Peyer's patch (tissue), 4 donors: ENCODE results near the gene ITGB2. TPM values are rescaled to one million over a fixed set of nuclear protein-coding genes. Genes with fewer than 3 reads are reported as not detected.

Source experiments
- DNase-seq, 3 donors: peaks; one replicate each; pipeline ENCODE4 v3.0.0-alpha.2; 2017 to 2019
- H3K27ac ChIP-seq, 4 donors: fragments of 200-600 bp; sonication (generic); one replicate each; pipeline ENCODE4 v1.5.1; 2016 to 2019
- H3K27me3 ChIP-seq, 2 donors: fragments of 200-600 bp; sonication (generic); one replicate each; pipeline ENCODE4 v1.5.1; 2019
- H3K36me3 ChIP-seq, 3 donors: fragments of 200-600 bp; sonication (generic); one replicate each; pipeline ENCODE4 v1.5.1; 2016 to 2019
- H3K4me1 ChIP-seq, 4 donors: fragments of 200-600 bp; sonication (generic); one replicate each; pipeline ENCODE4 v1.5.1; 2016 to 2019
- H3K4me3 ChIP-seq, 4 donors: fragments of 200-600 bp; sonication (generic); 1 replicate in 3 of 4; 2 replicates in 1 of 4; pipeline ENCODE4 v1.5.1; 2016 to 2019; ENCODE audit warnings: mild to moderate bottlenecking in 1 of 4
- H3K9me3 ChIP-seq, 4 donors: fragments of 200-600 bp; sonication (generic); one replicate each; pipeline ENCODE4 v1.5.1; 2016 to 2019; ENCODE audit warnings: mild to moderate bottlenecking in 1 of 4
- CTCF ChIP-seq, 6 experiments: fragments of 450-650 bp in 4 of 6; fragments of 200-600 bp in 2 of 6; sonication (generic) in 1 of 6; IDR thresholded peaks; one replicate each; pipeline ENCODE4 v1.5.1; 2017 to 2019; ENCODE audit warnings: antibody characterized with exemption in 6 of 6, mild to moderate bottlenecking in 3 of 6, moderate library complexity in 1 of 6
- POLR2A ChIP-seq, 2 donors: fragments of 450-650 bp; IDR thresholded peaks; one replicate each; pipeline ENCODE4 v1.5.1; 2017; ENCODE audit warnings: antibody characterized with exemption in 2 of 2, mild to moderate bottlenecking in 2 of 2, moderate library complexity in 2 of 2
- total RNA-seq, 4 donors: library from RNA; depleted of rRNA; stranded (reverse); fragments of >200 nt; gene quantifications; one replicate each; pipeline ENCODE4 v1.1.0, GENCODE V29; 2016

Gene ITGB2
- total RNA-seq, 4 donors from 2014 or later: 9.3 to 58.6 (median 16.4) TPM

GRCh38 chr21:44890338-44890931 lies 30.3 kb downstream of the ITGB2 start:
- no peaks in the 10 kb centered on the region for H3K36me3 ChIP-seq
- TF ChIP-seq POLR2A (IDR thresholded peaks at IDR 0.05) (no peak), CTCF (IDR thresholded peaks at IDR 0.05) (no peak)
- DNase-seq: no peak
- H3K27me3 ChIP-seq: no peaks in the 10 kb centered on the region
- H3K27ac ChIP-seq: no peak overlapping the region
- H3K4me3 ChIP-seq: no peak overlapping the region
- no peaks in the 10 kb centered on the region for H3K4me1 ChIP-seq
- H3K9me3 ChIP-seq: no peaks in the 10 kb centered on the region

GRCh38 chr21:44889625-44890337 lies 30.9 kb downstream of the ITGB2 start:
- Histone ChIP-seq H3K4me1 (no peaks in the 10 kb centered on the region), H3K36me3 (no peaks in the 10 kb centered on the region), H3K9me3 (no peaks in the 10 kb centered on the region), H3K27me3 (no peaks in the 10 kb centered on the region), H3K27ac (no peak overlapping the region), H3K4me3 (no peak overlapping the region)
- no peak for DNase-seq
- TF ChIP-seq POLR2A (IDR thresholded peaks at IDR 0.05): no peak
- TF ChIP-seq CTCF (IDR thresholded peaks at IDR 0.05): no peak

- Histone ChIP-seq H3K27me3 (no peaks in the 10 kb centered on the region), H3K4me3 (no peak overlapping the region), H3K4me1 (no peaks in the 10 kb centered on the region), H3K9me3 (no peaks in the 10 kb centered on the region), H3K27ac (no peak overlapping the region), H3K36me3 (no peaks in the 10 kb centered on the region)
- TF ChIP-seq CTCF (IDR thresholded peaks at IDR 0.05) (no peak), POLR2A (IDR thresholded peaks at IDR 0.05) (no peak)
- no peak for DNase-seq
These were observed 31.8 kb downstream of the ITGB2 start for GRCh38 chr21:44888581-44889550.

GRCh38 chr21:44887807-44888580 lies 32.7 kb downstream of the ITGB2 start:
- TF ChIP-seq CTCF (IDR thresholded peaks at IDR 0.05) (no peak), POLR2A (IDR thresholded peaks at IDR 0.05) (no peak)
- Histone ChIP-seq H3K27ac (no peak overlapping the region), H3K36me3 (no peaks in the 10 kb centered on the region), H3K4me1 (no peaks in the 10 kb centered on the region), H3K27me3 (no peaks in the 10 kb centered on the region), H3K4me3 (no peak overlapping the region), H3K9me3 (no peaks in the 10 kb centered on the region)
- DNase-seq: no peak
